Caco-2 (cell line): ENCODE measurements around the gene WASHC3. TPM values are rescaled to one million over a fixed set of nuclear protein-coding genes. Genes with fewer than 3 reads are reported as not detected.

Experiments
- BruUV-seq: library from RNA; stranded (reverse); fragments of 400-500 nt; replicated peaks from 2 replicates; lab custom pipeline; 2021; lab: Mats Ljungman, UMichigan
- CTCF ChIA-PET: fragments of 300-600 bp; sonication (Branson Sonifier 250); formaldehyde crosslinking; loops from one replicate; lab custom pipeline; 2022; ENCODE audit warnings: antibody characterized with exemption; lab: Charles Lee
- POLR2A ChIA-PET: fragments of 300-600 bp; sonication (Branson Sonifier 250); formaldehyde crosslinking; loops from one replicate; lab custom pipeline; 2022; ENCODE audit warnings: antibody characterized with exemption; lab: Charles Lee
- DNase-seq, 2 experiments: peaks; one replicate each; pipeline versions ENCODE4 v3.0.0 to v3.0.0-alpha.2; 2020 to 2022
- H3K27me3 ChIP-seq: replicated peaks from 2 replicates; pipeline ENCODE4 v1.6.0; 2011; ENCODE audit warnings: low read length; ENCODE audit not compliant: control insufficient read depth, insufficient read depth
- H3K36me3 ChIP-seq: 2 replicates; pipeline ENCODE4 v1.5.1; 2011; ENCODE audit warnings: low read length; ENCODE audit not compliant: control insufficient read depth, insufficient read depth
- H3K4me1 ChIP-seq: fragments of 250-450 bp; sonication (Bioruptor Pico); 2 replicates; pipeline ENCODE4 v1.5.1; 2020; ENCODE audit warnings: mild to moderate bottlenecking
- H3K4me3 ChIP-seq: 2 replicates; pipeline ENCODE4 v1.5.1; 2011; ENCODE audit warnings: low read depth, mild to moderate bottlenecking, control low read depth, low read length
- H3K9me3 ChIP-seq: fragments of 250-450 bp; sonication (Bioruptor Pico); 2 replicates; pipeline ENCODE4 v1.5.1; 2020; ENCODE audit warnings: mild to moderate bottlenecking, moderate library complexity
- H3K27ac Mint-ChIP-seq: one replicate; pipeline ENCODE4 v1.8.0; 2022; ENCODE audit warnings: mixed read lengths; ENCODE audit not compliant: unreplicated experiment
- H3K27me3 Mint-ChIP-seq: one replicate; pipeline ENCODE4 v1.8.0; 2022; ENCODE audit warnings: mixed read lengths; ENCODE audit not compliant: insufficient read depth, unreplicated experiment
- H3K36me3 Mint-ChIP-seq: one replicate; pipeline ENCODE4 v1.8.0; 2022; ENCODE audit warnings: mild to moderate bottlenecking, mixed read lengths; ENCODE audit not compliant: insufficient read depth, unreplicated experiment
- H3K4me1 Mint-ChIP-seq: one replicate; pipeline ENCODE4 v1.8.0; 2022; ENCODE audit warnings: low read depth, mixed read lengths; ENCODE audit not compliant: unreplicated experiment
- H3K4me3 Mint-ChIP-seq: one replicate; pipeline ENCODE4 v1.8.0; 2022; ENCODE audit warnings: mild to moderate bottlenecking, moderate library complexity, mixed read lengths; ENCODE audit not compliant: unreplicated experiment
- H3K9me3 Mint-ChIP-seq: one replicate; pipeline ENCODE4 v1.8.0; 2022; ENCODE audit warnings: mixed read lengths; ENCODE audit not compliant: unreplicated experiment
- intact Hi-C: fragments of 100-400 bp; cut with micrococcal nuclease; formaldehyde crosslinking; loops from one replicate; pipeline ENCODE4 v1.10.0; 2022; ENCODE audit not compliant: unreplicated experiment
- total RNA-seq: library from RNA; stranded (reverse); gene quantifications from 2 replicates; pipeline ENCODE4 v1.2.3, GENCODE V29; 2022
- TF ChIP-seq, protein P1 (sequence below), 2 experiments: fragments of 200-600 bp in 1 of 2; IDR thresholded peaks; 1 replicate in 1 of 2; 2 replicates in 1 of 2; pipeline versions ENCODE4 v1.5.1 to v1.8.0; 2011 to 2022; ENCODE audit warnings: antibody characterized with exemption in 1 of 2, control low read depth in 1 of 2, inconsistent platforms in 1 of 2, low read depth in 1 of 2, low read length in 1 of 2, mild to moderate bottlenecking in 1 of 2, moderate library complexity in 1 of 2; ENCODE audit not compliant: insufficient read depth in 1 of 2, severe bottlenecking in 1 of 2, unreplicated experiment in 1 of 2

Gene WASHC3
- total RNA-seq, 1 experiment from 2014 or later = 40.4 TPM

DNA sequence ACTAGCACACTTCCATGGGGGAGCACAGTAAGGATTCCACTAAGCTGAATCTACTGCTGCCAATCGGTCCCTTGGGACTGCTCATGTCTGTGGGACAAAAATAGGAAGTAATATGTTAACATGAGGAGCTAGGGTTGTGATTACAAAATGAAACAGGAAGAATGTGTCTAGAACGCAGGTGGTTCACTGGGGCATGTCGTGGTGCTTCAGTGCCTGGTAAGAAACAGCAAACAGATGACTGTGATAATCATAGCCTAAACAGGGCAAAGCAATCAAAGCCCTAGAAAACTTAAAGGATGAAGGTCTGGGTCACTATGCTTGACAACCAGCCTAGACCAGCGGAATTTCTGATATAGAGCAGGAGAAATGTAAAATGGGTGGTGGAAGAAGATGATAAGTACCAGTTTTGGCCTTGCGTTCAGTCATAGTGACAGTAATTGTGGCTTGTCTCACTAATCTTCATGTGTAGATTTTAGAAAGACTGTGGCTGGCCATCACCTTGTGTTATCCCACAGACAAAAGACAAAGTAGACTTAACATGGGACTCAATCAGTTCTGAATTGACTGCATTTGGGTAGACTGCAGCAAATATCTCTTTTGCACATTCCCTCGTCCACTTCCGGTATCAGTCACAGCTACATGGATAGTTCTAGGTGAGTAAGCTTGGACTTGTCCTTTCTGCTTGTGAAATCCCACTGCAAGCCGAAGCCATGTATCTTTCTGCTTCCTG is 51.4 kb downstream of the WASHC3 start:
- H3K27ac Mint-ChIP-seq = no peak overlapping the region
- Histone ChIP-seq H3K4me1 (no peaks in the 10 kb centered on the region), H3K27me3 (no peaks in the 10 kb centered on the region), H3K4me3 (no peak overlapping the region), H3K9me3 (no peaks in the 10 kb centered on the region), H3K36me3 (no peaks in the 10 kb centered on the region)
- no peaks in the 10 kb centered on the region for H3K27me3 Mint-ChIP-seq
- intact Hi-C loops = no loop called here
- TF ChIP-seq, protein P1, sequence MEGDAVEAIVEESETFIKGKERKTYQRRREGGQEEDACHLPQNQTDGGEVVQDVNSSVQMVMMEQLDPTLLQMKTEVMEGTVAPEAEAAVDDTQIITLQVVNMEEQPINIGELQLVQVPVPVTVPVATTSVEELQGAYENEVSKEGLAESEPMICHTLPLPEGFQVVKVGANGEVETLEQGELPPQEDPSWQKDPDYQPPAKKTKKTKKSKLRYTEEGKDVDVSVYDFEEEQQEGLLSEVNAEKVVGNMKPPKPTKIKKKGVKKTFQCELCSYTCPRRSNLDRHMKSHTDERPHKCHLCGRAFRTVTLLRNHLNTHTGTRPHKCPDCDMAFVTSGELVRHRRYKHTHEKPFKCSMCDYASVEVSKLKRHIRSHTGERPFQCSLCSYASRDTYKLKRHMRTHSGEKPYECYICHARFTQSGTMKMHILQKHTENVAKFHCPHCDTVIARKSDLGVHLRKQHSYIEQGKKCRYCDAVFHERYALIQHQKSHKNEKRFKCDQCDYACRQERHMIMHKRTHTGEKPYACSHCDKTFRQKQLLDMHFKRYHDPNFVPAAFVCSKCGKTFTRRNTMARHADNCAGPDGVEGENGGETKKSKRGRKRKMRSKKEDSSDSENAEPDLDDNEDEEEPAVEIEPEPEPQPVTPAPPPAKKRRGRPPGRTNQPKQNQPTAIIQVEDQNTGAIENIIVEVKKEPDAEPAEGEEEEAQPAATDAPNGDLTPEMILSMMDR (IDR thresholded peaks at IDR 0.05; ENCODE audit: insufficient read depth in 1 of 2, low read depth in 1 of 2, low read length in 1 of 2, severe bottlenecking in 1 of 2, unreplicated experiment in 1 of 2) = no peak
- H3K4me3 Mint-ChIP-seq = no peak overlapping the region
- peaks cover 14% of the 10 kb centered on the region for H3K36me3 Mint-ChIP-seq
- H3K9me3 Mint-ChIP-seq = no peaks in the 10 kb centered on the region
- no TSS peak for BruUV-seq
- H3K4me1 Mint-ChIP-seq = no peaks in the 10 kb centered on the region
- no peak for DNase-seq
- CTCF ChIA-PET = no interaction called here
- POLR2A ChIA-PET = no interaction called here

DNA sequence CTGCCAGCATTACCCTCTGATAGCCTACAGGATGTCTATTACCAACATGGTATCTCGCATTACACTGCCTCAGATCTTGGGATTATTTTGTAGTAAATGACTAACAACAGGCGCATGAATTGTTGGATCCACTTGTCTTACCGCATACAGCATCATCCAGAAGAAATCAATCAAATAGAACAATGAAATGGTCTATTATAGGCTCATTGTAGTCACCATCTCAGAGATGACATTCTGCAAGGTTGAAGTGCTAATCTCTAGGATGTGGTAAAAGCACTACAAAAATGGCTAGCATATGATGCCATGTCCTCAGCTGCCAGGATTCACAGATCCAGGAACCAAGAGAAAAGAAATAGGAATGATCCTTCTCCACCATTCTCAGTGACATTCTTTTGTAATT is 52.0 kb downstream of the WASHC3 start:
- H3K27me3 Mint-ChIP-seq = no peaks in the 10 kb centered on the region
- TF ChIP-seq, protein P1 (IDR thresholded peaks at IDR 0.05; ENCODE audit: insufficient read depth in 1 of 2, low read depth in 1 of 2, low read length in 1 of 2, severe bottlenecking in 1 of 2, unreplicated experiment in 1 of 2) = no peak
- H3K4me1 Mint-ChIP-seq = peaks cover 5% of the 10 kb centered on the region
- H3K36me3 Mint-ChIP-seq = peaks cover 14% of the 10 kb centered on the region
- no peak overlapping the region for H3K27ac Mint-ChIP-seq
- ChIA-PET CTCF (no interaction called here), POLR2A (no interaction called here)
- no peaks in the 10 kb centered on the region for H3K36me3 ChIP-seq
- H3K4me3 ChIP-seq = no peak overlapping the region
- no TSS peak for BruUV-seq
- no peaks in the 10 kb centered on the region for H3K27me3 ChIP-seq
- H3K4me1 ChIP-seq = peaks cover 4% of the 10 kb centered on the region
- no peaks in the 10 kb centered on the region for H3K9me3 Mint-ChIP-seq
- no peak overlapping the region for H3K4me3 Mint-ChIP-seq
- intact Hi-C loops = no loop called here
- H3K9me3 ChIP-seq = no peaks in the 10 kb centered on the region
- no peak for DNase-seq

DNA sequence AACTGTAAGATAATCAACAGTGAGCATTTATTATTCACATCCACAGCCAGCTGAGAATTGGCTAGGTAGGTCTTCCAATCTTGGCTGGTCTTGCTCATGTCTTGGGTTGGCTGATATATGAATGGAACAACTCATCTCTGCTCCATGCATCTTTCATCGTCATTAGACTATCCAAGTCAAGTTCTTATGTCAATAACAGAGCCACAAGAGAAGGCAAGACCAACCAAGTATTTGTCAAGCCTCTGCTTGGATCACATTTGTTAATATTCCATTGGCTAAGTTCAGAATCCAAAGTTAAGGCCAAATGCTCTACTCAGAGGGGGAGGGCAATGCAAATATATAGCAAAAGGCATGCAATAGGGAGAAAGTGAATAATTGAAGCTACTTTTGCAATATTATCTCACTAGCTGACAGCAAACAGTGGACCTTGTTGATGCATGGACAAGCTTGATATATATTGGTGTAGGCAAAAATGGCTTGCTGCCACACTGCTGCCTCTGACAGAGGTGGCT is 53.1 kb downstream of the WASHC3 start:
- intact Hi-C loops = no loop called here
- Mint-ChIP-seq H3K4me3 (no peak overlapping the region), H3K27ac (no peak overlapping the region), H3K9me3 (no peaks in the 10 kb centered on the region), H3K36me3 (peaks cover 14% of the 10 kb centered on the region), H3K4me1 (peaks cover 7% of the 10 kb centered on the region), H3K27me3 (no peaks in the 10 kb centered on the region)
- Histone ChIP-seq H3K36me3 (no peaks in the 10 kb centered on the region), H3K4me1 (peaks cover 14% of the 10 kb centered on the region), H3K9me3 (no peaks in the 10 kb centered on the region), H3K4me3 (no peak overlapping the region), H3K27me3 (no peaks in the 10 kb centered on the region)
- CTCF ChIA-PET = no interaction called here
- TF ChIP-seq, protein P1 (IDR thresholded peaks at IDR 0.05; ENCODE audit: insufficient read depth in 1 of 2, low read depth in 1 of 2, low read length in 1 of 2, severe bottlenecking in 1 of 2, unreplicated experiment in 1 of 2) = no peak
- BruUV-seq = no TSS peak
- no peak for DNase-seq
- POLR2A ChIA-PET = no interaction called here
